MCF 10A (cell line): ENCODE data around the gene IPO13. TPM values are rescaled to one million over a fixed set of nuclear protein-coding genes. Genes with fewer than 3 reads are reported as not detected.

Experiments used
- BruUV-seq: library from RNA; stranded (reverse); fragments of 400-500 nt; replicated peaks from 2 replicates; lab custom pipeline; 2021; lab: Mats Ljungman, UMichigan
- CTCF ChIA-PET: fragments of 300-600 bp; sonication (Branson Sonifier 250); formaldehyde crosslinking; extraction: SDS; loops from one replicate; lab custom pipeline; 2021; ENCODE audit warnings: antibody characterized with exemption, inconsistent platforms; lab: Yijun Ruan, JAX
- POLR2A ChIA-PET: fragments of 300-600, 350-650 bp; sonication (Branson Sonifier 250); formaldehyde crosslinking; extraction: SDS; loops from one replicate; lab custom pipeline; 2020; ENCODE audit warnings: antibody characterized with exemption, inconsistent platforms; lab: Yijun Ruan, JAX
- DNase-seq: peaks from one replicate; pipeline ENCODE4 v3.0.0-alpha.2; 2018; ENCODE audit not compliant: unreplicated experiment
- H3K27ac Mint-ChIP-seq: one replicate; pipeline ENCODE4 v1.8.0; 2022; ENCODE audit warnings: mild to moderate bottlenecking, low read depth, mixed read lengths; ENCODE audit not compliant: unreplicated experiment
- H3K27me3 Mint-ChIP-seq: one replicate; pipeline ENCODE4 v1.8.0; 2022; ENCODE audit warnings: mixed read lengths; ENCODE audit not compliant: insufficient read depth, unreplicated experiment
- H3K36me3 Mint-ChIP-seq: one replicate; pipeline ENCODE4 v1.8.0; 2022; ENCODE audit warnings: mild to moderate bottlenecking, moderate library complexity, mixed read lengths; ENCODE audit not compliant: insufficient read depth, unreplicated experiment
- H3K4me1 Mint-ChIP-seq: one replicate; pipeline ENCODE4 v1.8.0; 2022; ENCODE audit warnings: mixed read lengths; ENCODE audit not compliant: insufficient read depth, unreplicated experiment
- H3K4me3 Mint-ChIP-seq: one replicate; pipeline ENCODE4 v1.8.0; 2022; ENCODE audit warnings: mild to moderate bottlenecking, moderate library complexity, mixed read lengths; ENCODE audit not compliant: unreplicated experiment
- H3K9me3 Mint-ChIP-seq: one replicate; pipeline ENCODE4 v1.8.0; 2022; ENCODE audit warnings: mixed read lengths; ENCODE audit not compliant: unreplicated experiment
- CTCF ChIP-seq: fragments of 200-600 bp; IDR thresholded peaks from one replicate; pipeline ENCODE4 v1.8.0; 2022; ENCODE audit warnings: antibody characterized with exemption, mild to moderate bottlenecking; ENCODE audit not compliant: unreplicated experiment
- intact Hi-C: fragments of 100-400 bp; cut with micrococcal nuclease; formaldehyde crosslinking; loops from 2 replicates; pipeline ENCODE4 v1.14.1; 2022
- total RNA-seq: library from RNA; stranded (reverse); gene quantifications from 2 replicates; pipeline ENCODE4 v1.2.3, GENCODE V29; 2022

IPO13 gene
- total RNA-seq, 1 experiment from 2014 or later, result 23.9 TPM

- intact Hi-C loops, result no loop called here
- peaks cover 25% of the 10 kb centered on the region for H3K36me3 Mint-ChIP-seq
- POLR2A ChIA-PET, result no interaction called here
- BruUV-seq, result no TSS peak
- no peak for TF ChIP-seq CTCF
- CTCF ChIA-PET, result interaction anchor here (5.0 kb wide), 1 partner anchor 9 kb away, joined by 36 read pairs; no protein-coding TSS in a partner anchor
- H3K4me1 Mint-ChIP-seq, result no peaks in the 10 kb centered on the region
- no peaks in the 10 kb centered on the region for H3K9me3 Mint-ChIP-seq
- H3K27me3 Mint-ChIP-seq, result no peaks in the 10 kb centered on the region
- H3K27ac Mint-ChIP-seq, result no peak overlapping the region
- no peak overlapping the region for H3K4me3 Mint-ChIP-seq
- DNase-seq, result no peak
Measured at GRCh38 chr1:43996733-43997115, 50.0 kb downstream of the IPO13 start.

GRCh38 chr1:43997295-43997999 is 50.7 kb downstream of the IPO13 start:
- Mint-ChIP-seq H3K27me3 (no peaks in the 10 kb centered on the region), H3K36me3 (peaks cover 30% of the 10 kb centered on the region), H3K4me1 (no peaks in the 10 kb centered on the region), H3K9me3 (no peaks in the 10 kb centered on the region), H3K4me3 (no peak overlapping the region), H3K27ac (no peak overlapping the region)
- CTCF ChIA-PET, result no interaction called here
- TF ChIP-seq CTCF, result no peak
- intact Hi-C loops, result no loop called here
- POLR2A ChIA-PET, result no interaction called here
- DNase-seq, result no peak
- no TSS peak for BruUV-seq

GRCh38 chr1:43998000-43998378 is 51.2 kb downstream of the IPO13 start:
- Mint-ChIP-seq H3K27ac (no peak overlapping the region), H3K36me3 (peaks cover 30% of the 10 kb centered on the region), H3K27me3 (no peaks in the 10 kb centered on the region), H3K4me1 (no peaks in the 10 kb centered on the region), H3K4me3 (no peak overlapping the region), H3K9me3 (no peaks in the 10 kb centered on the region)
- intact Hi-C loops, result no loop called here
- no peak for DNase-seq
- no peak for TF ChIP-seq CTCF
- BruUV-seq, result no TSS peak
- ChIA-PET POLR2A (no interaction called here), CTCF (interaction anchor here (1.8 kb wide), 1 partner anchor 38 kb away, joined by 4 read pairs; no protein-coding TSS in a partner anchor)

- Mint-ChIP-seq H3K36me3 (peaks cover 35% of the 10 kb centered on the region), H3K4me1 (no peaks in the 10 kb centered on the region), H3K27me3 (no peaks in the 10 kb centered on the region), H3K27ac (no peak overlapping the region), H3K4me3 (no peak overlapping the region), H3K9me3 (no peaks in the 10 kb centered on the region)
- POLR2A ChIA-PET, result no interaction called here
- TF ChIP-seq CTCF, result no peak
- CTCF ChIA-PET, result interaction anchor here (1.0 to 1.8 kb wide), 5 partner anchors 14 to 236 kb away, joined by 3 to 4 read pairs (median 3); no protein-coding TSS in a partner anchor
- no peak for DNase-seq
- BruUV-seq, result no TSS peak
- intact Hi-C loops, result no loop called here
Measured at GRCh38 chr1:43999455-43999854, 52.7 kb downstream of the IPO13 start.
